WTC11 (cell line): ENCODE data around the gene BDH2. TPM values are rescaled to one million over a fixed set of nuclear protein-coding genes. Genes with fewer than 3 reads are reported as not detected.

Experiments
- ATAC-seq: fragments of 200-7000 bp; cut with Tn5 transposase; 2 replicates; pipeline ENCODE4 v1.10.0; 2021; ENCODE audit warnings: mild to moderate bottlenecking, moderate library complexity
- CTCF ChIA-PET: fragments of 300-600 bp; sonication (Branson Sonifier 250); formaldehyde crosslinking; loops from one replicate; lab custom pipeline; 2021; ENCODE audit warnings: antibody characterized with exemption; lab: Charles Lee
- POLR2A ChIA-PET: fragments of 350-600 bp; sonication (Branson Sonifier 250); formaldehyde crosslinking; loops from one replicate; lab custom pipeline; 2021; ENCODE audit warnings: antibody characterized with exemption; lab: Charles Lee
- DNase-seq: peaks from one replicate; pipeline ENCODE4 v3.0.0; 2021; ENCODE audit warnings: low spot score
- H3K27ac Mint-ChIP-seq: 2 replicates; pipeline ENCODE4 v1.8.0; 2021; ENCODE audit warnings: mixed read lengths
- H3K27me3 Mint-ChIP-seq: 2 replicates; pipeline ENCODE4 v1.8.0; 2021; ENCODE audit warnings: low read depth, mild to moderate bottlenecking, moderate library complexity, mixed read lengths
- H3K36me3 Mint-ChIP-seq: 2 replicates; pipeline ENCODE4 v1.8.0; 2021; ENCODE audit warnings: mixed read lengths
- H3K4me1 Mint-ChIP-seq: 2 replicates; pipeline ENCODE4 v1.8.0; 2022; ENCODE audit warnings: mixed read lengths
- H3K4me3 Mint-ChIP-seq: 2 replicates; pipeline ENCODE4 v1.8.0; 2021; ENCODE audit warnings: mild to moderate bottlenecking, moderate library complexity, mixed read lengths
- H3K9me3 Mint-ChIP-seq: 2 replicates; pipeline ENCODE4 v1.8.0; 2021; ENCODE audit warnings: mixed read lengths
- ETV6 ChIP-seq: sonication (generic); formaldehyde crosslinking; IDR thresholded peaks from 2 replicates; pipeline ENCODE4 v1.8.1; 2022; ENCODE audit warnings: mild to moderate bottlenecking, missing genetic modification reagents
- HMGA2 ChIP-seq: fragments of 250-450 bp; sonication (Bioruptor Pico); IDR thresholded peaks from 2 replicates; pipeline ENCODE4 v1.4.0; 2021; ENCODE audit warnings: mild to moderate bottlenecking, moderate library complexity
- MYBL2 ChIP-seq: sonication (generic); formaldehyde crosslinking; IDR thresholded peaks from 2 replicates; pipeline ENCODE4 v1.8.1; 2023; ENCODE audit warnings: mild to moderate bottlenecking, moderate library complexity, missing genetic modification reagents
- NFE2L1 ChIP-seq: sonication (generic); formaldehyde crosslinking; IDR thresholded peaks from 2 replicates; pipeline ENCODE4 v1.8.1; 2023; ENCODE audit warnings: missing genetic modification reagents
- NR1H2 ChIP-seq: sonication (generic); formaldehyde crosslinking; IDR thresholded peaks from 2 replicates; pipeline ENCODE4 v1.9.0; 2021; ENCODE audit warnings: mild to moderate bottlenecking, moderate library complexity, missing genetic modification reagents
- NR3C1 ChIP-seq: sonication (generic); formaldehyde crosslinking; conservative IDR thresholded peaks from 2 replicates; pipeline ENCODE4 v1.8.1; 2023; ENCODE audit warnings: low read depth, mild to moderate bottlenecking, missing genetic modification reagents
- RELA ChIP-seq: sonication (generic); formaldehyde crosslinking; IDR thresholded peaks from 2 replicates; pipeline ENCODE4 v1.8.1; 2022; ENCODE audit warnings: missing genetic modification reagents, mild to moderate bottlenecking, borderline replicate concordance
- total RNA-seq: library from RNA; stranded (reverse); gene quantifications from 3 replicates; pipeline ENCODE4 v1.2.3, GENCODE V29; 2021
- TF ChIP-seq, protein P1 (sequence below): sonication (generic); formaldehyde crosslinking; IDR thresholded peaks from 2 replicates; pipeline ENCODE4 v1.8.0; 2022; ENCODE audit warnings: mild to moderate bottlenecking, missing genetic modification reagents
- TF ChIP-seq, protein P2 (sequence below): fragments of 250-450 bp; sonication (Bioruptor Pico); conservative IDR thresholded peaks from 2 replicates; pipeline ENCODE4 v1.9.0; 2021; ENCODE audit warnings: mild to moderate bottlenecking
- TF ChIP-seq, protein P3 (sequence below): fragments of 200-600 bp; IDR thresholded peaks from 2 replicates; pipeline ENCODE4 v1.8.0; 2022; ENCODE audit warnings: antibody characterized with exemption
- TF ChIP-seq, protein P4 (sequence below): fragments of 250-450 bp; sonication (Bioruptor Pico); IDR thresholded peaks from 2 replicates; pipeline ENCODE4 v1.8.0; 2021; ENCODE audit warnings: mild to moderate bottlenecking
- TF ChIP-seq, protein P5 (sequence below): sonication (generic); formaldehyde crosslinking; IDR thresholded peaks from 2 replicates; pipeline ENCODE4 v1.8.0; 2022; ENCODE audit warnings: mild to moderate bottlenecking, missing genetic modification reagents
- TF ChIP-seq, protein P6 (sequence below): sonication (generic); formaldehyde crosslinking; IDR thresholded peaks from 2 replicates; pipeline ENCODE4 v1.8.0; 2022; ENCODE audit warnings: missing genetic modification reagents

Gene BDH2
- total RNA-seq, 1 experiment from 2014 or later, result 39.6 TPM

DNA sequence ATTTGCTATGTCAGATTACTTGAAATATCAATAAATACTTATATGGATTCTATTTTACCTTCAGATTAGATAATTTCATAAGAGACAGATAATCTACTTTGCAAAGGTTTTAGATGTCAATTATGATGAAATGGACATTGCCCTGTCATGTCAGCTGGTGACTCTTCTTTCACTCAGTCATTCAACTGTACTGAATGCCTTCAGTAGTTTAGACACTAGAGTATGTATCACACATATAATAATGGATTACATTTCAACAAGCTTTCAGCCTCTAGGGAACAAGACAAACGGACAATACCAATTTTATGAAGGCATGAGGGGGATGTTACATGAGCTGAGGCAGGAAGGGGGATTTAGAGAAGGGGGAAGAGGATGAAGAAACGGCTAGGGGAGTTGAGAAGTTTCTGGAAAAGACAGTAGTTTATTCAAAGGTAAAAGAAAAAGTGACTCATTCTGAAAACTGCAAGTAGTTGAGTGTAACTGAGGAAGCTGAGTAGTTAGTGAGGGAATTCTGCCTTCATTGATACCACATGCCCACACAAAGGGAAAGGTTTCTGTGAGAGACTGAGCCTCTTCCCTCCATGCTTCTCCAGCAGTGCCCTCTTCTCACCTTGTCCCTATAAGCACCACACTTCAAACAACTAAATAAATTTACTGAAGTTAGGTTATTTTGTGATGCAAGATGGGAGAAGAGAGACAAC lies 48.7 kb downstream of the BDH2 start (continued):
- TF ChIP-seq RELA (CRISPR knock-in tag), result no peak
- no peak for TF ChIP-seq NR3C1 (CRISPR knock-in tag)
- TF ChIP-seq, protein P1, sequence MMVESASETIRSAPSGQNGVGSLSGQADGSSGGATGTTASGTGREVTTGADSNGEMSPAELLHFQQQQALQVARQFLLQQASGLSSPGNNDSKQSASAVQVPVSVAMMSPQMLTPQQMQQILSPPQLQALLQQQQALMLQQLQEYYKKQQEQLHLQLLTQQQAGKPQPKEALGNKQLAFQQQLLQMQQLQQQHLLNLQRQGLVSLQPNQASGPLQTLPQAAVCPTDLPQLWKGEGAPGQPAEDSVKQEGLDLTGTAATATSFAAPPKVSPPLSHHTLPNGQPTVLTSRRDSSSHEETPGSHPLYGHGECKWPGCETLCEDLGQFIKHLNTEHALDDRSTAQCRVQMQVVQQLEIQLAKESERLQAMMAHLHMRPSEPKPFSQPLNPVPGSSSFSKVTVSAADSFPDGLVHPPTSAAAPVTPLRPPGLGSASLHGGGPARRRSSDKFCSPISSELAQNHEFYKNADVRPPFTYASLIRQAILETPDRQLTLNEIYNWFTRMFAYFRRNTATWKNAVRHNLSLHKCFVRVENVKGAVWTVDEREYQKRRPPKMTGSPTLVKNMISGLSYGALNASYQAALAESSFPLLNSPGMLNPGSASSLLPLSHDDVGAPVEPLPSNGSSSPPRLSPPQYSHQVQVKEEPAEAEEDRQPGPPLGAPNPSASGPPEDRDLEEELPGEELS (CRISPR knock-in tag), result no peak
- no peak for TF ChIP-seq NFE2L1
- no peak for TF ChIP-seq HMGA2 (CRISPR knock-in tag)

DNA sequence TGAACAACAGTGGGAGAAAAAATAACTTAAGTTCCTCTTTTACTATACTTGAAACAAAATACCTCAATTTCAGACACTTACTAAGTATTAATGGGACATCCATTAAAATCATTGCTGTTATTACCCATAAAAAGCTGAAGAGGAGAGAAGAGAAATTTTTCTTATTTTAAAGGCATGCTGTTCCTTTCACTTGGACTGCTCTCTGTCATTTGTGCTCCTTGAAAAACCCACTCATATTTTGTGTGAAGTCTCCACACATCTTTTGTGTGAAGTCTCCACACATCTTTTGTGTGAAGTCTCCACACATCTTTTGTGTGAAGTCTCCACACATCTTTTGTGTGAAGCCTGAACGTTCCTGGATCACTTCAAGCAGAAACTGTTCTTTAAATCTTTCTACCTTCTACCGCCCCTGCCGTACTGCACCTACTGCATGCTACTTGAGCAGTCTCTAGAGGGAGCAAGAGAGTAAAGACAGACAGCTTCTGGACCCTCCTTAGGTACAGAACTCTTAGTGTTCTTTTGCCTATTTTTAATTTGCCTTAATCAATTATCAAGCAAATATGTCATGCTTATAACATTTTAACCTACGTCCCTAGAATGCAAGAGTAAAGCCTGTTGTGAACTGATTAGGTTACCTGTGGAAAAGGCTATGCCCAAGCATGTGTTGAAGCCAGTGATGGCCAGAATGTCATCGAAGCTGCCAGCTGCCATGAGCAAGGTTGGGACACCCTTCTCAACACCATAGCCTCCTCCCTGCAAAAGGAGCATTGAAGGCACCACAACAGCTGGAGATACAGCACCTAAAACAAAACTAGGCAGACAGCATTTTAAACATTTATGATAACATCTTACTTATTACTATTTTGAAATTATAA lies 53.0 kb downstream of the BDH2 start:
- Mint-ChIP-seq H3K27ac (no peak overlapping the region), H3K27me3 (no peaks in the 10 kb centered on the region), H3K9me3 (0 out of 2 replicates have a peak, but pooled peaks cover 3% of the 10 kb centered on the region), H3K36me3 (no peaks in the 10 kb centered on the region), H3K4me3 (no peak overlapping the region)
- POLR2A ChIA-PET, result no interaction called here
- DNase-seq, result peak; percentile 37
- TF ChIP-seq, protein P2, sequence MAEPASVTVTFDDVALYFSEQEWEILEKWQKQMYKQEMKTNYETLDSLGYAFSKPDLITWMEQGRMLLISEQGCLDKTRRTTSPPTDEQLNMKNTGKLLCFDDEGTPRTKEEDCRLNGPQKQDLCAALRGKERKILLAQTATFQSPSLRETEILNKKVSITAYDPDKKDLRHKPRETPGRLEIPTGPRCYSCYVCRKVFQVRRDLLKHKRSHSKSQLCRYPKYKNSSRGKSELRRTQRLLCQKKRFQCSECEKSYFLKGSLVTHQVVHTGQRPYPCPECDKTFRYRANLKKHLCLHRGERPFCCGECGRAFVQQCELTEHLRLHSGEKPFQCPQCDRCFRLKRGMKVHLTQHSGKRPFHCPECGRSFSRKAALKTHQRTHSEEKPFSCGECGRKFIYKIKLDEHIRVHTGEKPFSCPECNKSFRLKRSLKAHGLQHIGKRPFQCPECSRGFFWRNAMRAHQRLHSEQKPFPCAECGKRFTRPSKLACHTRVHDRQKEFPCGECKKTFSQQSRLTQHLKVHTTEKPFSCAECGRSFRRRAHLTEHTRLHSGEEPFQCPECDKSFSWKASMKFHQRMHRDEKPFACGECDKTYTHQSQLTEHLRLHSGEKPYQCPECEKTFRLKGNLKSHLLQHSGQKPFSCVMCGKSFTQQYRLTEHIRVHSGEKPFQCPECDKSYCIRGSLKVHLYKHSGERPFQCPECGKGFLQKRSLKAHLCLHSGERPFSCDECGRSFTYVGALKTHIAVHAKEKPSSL (CRISPR knock-in tag), result no peak
- TF ChIP-seq ETV6 (CRISPR knock-in tag), result no peak
- TF ChIP-seq, protein P3, sequence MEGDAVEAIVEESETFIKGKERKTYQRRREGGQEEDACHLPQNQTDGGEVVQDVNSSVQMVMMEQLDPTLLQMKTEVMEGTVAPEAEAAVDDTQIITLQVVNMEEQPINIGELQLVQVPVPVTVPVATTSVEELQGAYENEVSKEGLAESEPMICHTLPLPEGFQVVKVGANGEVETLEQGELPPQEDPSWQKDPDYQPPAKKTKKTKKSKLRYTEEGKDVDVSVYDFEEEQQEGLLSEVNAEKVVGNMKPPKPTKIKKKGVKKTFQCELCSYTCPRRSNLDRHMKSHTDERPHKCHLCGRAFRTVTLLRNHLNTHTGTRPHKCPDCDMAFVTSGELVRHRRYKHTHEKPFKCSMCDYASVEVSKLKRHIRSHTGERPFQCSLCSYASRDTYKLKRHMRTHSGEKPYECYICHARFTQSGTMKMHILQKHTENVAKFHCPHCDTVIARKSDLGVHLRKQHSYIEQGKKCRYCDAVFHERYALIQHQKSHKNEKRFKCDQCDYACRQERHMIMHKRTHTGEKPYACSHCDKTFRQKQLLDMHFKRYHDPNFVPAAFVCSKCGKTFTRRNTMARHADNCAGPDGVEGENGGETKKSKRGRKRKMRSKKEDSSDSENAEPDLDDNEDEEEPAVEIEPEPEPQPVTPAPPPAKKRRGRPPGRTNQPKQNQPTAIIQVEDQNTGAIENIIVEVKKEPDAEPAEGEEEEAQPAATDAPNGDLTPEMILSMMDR, result peak; percentile 57
- TF ChIP-seq, all 79 proteins: peak for 1
- ATAC-seq, result peak; percentile 99
- CTCF ChIA-PET, result interaction anchor here (0.5 to 4.5 kb wide), 16 partner anchors 10 to 616 kb away, joined by 3 to 37 read pairs (median 4); partner anchors contain the start of genes BDH2 and SLC9B1
- peaks cover 6% of the 10 kb centered on the region for H3K4me1 Mint-ChIP-seq

DNA sequence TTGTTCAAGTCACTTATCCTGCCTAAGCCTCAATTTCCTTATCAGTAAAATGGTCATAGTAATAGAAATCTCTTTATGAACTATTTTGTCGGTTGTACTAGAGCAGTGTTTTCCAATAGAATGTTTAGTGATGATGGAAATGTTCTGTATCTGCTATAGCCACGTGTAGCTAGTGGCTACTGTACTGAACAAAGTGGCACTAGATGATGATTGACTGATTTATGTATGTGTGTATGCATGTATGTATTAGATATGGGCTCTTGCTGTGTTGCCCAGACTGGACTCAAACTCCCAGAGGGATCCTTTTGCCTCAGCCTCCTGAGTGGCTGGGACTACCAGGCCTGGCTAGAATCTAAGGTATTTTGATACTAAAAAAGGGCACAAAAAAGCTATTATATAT lies 55.5 kb downstream of the BDH2 start:
- Mint-ChIP-seq H3K4me1 (peaks cover 6% of the 10 kb centered on the region), H3K4me3 (no peak overlapping the region), H3K27me3 (no peaks in the 10 kb centered on the region), H3K36me3 (no peaks in the 10 kb centered on the region), H3K9me3 (0 out of 2 replicates have a peak, but pooled peaks cover 3% of the 10 kb centered on the region), H3K27ac (no peak overlapping the region)
- DNase-seq (no peak), ATAC-seq (no peak)
- POLR2A ChIA-PET, result no interaction called here
- CTCF ChIA-PET, result interaction anchor here (1.2 to 4.5 kb wide), 3 partner anchors 12 to 313 kb away, joined by 3 to 37 read pairs (median 7); no protein-coding TSS in a partner anchor
- TF ChIP-seq NR1H2 (no peak), MYBL2 (CRISPR knock-in tag) (no peak)
- TF ChIP-seq, protein P4, sequence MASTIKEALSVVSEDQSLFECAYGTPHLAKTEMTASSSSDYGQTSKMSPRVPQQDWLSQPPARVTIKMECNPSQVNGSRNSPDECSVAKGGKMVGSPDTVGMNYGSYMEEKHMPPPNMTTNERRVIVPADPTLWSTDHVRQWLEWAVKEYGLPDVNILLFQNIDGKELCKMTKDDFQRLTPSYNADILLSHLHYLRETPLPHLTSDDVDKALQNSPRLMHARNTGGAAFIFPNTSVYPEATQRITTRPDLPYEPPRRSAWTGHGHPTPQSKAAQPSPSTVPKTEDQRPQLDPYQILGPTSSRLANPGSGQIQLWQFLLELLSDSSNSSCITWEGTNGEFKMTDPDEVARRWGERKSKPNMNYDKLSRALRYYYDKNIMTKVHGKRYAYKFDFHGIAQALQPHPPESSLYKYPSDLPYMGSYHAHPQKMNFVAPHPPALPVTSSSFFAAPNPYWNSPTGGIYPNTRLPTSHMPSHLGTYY (CRISPR knock-in tag), result no peak
- TF ChIP-seq, protein P5, sequence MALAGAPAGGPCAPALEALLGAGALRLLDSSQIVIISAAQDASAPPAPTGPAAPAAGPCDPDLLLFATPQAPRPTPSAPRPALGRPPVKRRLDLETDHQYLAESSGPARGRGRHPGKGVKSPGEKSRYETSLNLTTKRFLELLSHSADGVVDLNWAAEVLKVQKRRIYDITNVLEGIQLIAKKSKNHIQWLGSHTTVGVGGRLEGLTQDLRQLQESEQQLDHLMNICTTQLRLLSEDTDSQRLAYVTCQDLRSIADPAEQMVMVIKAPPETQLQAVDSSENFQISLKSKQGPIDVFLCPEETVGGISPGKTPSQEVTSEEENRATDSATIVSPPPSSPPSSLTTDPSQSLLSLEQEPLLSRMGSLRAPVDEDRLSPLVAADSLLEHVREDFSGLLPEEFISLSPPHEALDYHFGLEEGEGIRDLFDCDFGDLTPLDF (CRISPR knock-in tag), result no peak
- TF ChIP-seq, protein P6, sequence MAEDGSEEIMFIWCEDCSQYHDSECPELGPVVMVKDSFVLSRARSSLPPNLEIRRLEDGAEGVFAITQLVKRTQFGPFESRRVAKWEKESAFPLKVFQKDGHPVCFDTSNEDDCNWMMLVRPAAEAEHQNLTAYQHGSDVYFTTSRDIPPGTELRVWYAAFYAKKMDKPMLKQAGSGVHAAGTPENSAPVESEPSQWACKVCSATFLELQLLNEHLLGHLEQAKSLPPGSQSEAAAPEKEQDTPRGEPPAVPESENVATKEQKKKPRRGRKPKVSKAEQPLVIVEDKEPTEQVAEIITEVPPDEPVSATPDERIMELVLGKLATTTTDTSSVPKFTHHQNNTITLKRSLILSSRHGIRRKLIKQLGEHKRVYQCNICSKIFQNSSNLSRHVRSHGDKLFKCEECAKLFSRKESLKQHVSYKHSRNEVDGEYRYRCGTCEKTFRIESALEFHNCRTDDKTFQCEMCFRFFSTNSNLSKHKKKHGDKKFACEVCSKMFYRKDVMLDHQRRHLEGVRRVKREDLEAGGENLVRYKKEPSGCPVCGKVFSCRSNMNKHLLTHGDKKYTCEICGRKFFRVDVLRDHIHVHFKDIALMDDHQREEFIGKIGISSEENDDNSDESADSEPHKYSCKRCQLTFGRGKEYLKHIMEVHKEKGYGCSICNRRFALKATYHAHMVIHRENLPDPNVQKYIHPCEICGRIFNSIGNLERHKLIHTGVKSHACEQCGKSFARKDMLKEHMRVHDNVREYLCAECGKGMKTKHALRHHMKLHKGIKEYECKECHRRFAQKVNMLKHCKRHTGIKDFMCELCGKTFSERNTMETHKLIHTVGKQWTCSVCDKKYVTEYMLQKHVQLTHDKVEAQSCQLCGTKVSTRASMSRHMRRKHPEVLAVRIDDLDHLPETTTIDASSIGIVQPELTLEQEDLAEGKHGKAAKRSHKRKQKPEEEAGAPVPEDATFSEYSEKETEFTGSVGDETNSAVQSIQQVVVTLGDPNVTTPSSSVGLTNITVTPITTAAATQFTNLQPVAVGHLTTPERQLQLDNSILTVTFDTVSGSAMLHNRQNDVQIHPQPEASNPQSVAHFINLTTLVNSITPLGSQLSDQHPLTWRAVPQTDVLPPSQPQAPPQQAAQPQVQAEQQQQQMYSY (CRISPR knock-in tag), result no peak
- TF ChIP-seq, protein P1 (CRISPR knock-in tag), result no peak
